Measurements from ENCODE around the gene SYMPK. TPM values are rescaled to one million over a fixed set of nuclear protein-coding genes. Genes with fewer than 3 reads are reported as not detected.

The SYMPK gene
- total and polyA plus RNA-seq, 2 donors from 2014 or later, result 61.5 to 77.4 TPM

GRCh38 chr19:45772912-45773311, 90.0 kb downstream of the SYMPK start:
- intact Hi-C loops (cut with DNase I), result no loop called here
- Histone ChIP-seq H3K27me3 (ENCODE audit: control insufficient read depth, insufficient read depth, low read length) (no peaks in the 10 kb centered on the region), H3K9me3 (ENCODE audit: control insufficient read depth in 2 of 3, insufficient read depth in 1 of 3, low read length in 3 of 3) (no peaks in the 10 kb centered on the region), H3K4me3 (ENCODE audit: low read length in 3 of 3) (peak overlapping the region in 1 of 3 donors; percentile 69), H3K4me1 (ENCODE audit: control insufficient read depth in 2 of 3, insufficient read depth in 2 of 3, low read depth in 1 of 3, low read length in 3 of 3) (peaks cover 0 to 12% (median 6%) of the 10 kb centered on the region in 3 donors), H3K27ac (ENCODE audit: low read depth in 2 of 2, low read length in 2 of 2) (peak overlapping the region; percentile 49 to 80), H3K9ac (ENCODE audit: low read length in 3 of 3) (peak overlapping the region in 1 of 3 donors; percentile 63), H3K36me3 (ENCODE audit: control insufficient read depth in 2 of 3, insufficient read depth in 3 of 3, low read length in 3 of 3) (peaks cover 0 to 5% (median 2%) of the 10 kb centered on the region in 3 donors)
- no peak for TF ChIP-seq CTCF (IDR thresholded peaks at IDR 0.05; ENCODE audit: borderline replicate concordance, extremely low read depth, insufficient read depth)
- DNase-seq, result no peak
- FAIRE-seq, result no peak

DNA sequence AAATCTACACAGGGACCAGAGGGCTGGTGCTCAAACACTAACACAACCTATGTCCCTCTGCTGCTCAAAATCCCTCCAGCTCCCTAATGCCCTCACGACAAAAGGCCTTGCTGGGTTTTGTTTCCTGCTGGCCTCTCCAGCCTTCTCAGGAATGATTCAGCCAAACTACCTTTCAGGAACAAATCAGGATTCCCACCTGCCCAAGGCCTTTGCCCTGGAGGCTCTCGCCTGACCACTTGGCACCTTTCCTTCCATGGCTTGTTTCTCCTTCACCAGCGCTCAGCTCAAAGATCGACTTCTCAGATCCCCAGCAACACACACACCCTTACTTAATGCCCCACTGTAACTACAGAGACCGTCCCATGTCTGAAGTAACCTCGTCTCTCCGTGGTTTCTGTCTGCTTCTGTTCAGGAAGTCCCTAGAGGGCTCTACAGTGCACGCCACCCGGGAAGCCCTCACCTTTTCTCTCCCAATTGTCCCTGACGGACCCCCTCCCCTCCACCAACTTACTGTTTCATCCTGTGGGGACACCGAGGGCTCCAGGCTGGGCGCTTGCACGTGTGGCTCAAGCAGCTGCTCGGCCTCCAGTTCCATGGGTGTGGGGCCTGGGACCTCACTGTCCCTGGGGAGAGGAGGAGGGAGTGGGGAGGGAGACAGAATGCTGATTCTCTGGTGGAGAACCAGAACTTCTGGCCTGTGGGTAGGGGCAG, 90.7 kb downstream of the SYMPK start:
- Histone ChIP-seq H3K4me1 (ENCODE audit: control insufficient read depth in 2 of 3, insufficient read depth in 2 of 3, low read depth in 1 of 3, low read length in 3 of 3) (peaks cover 0 to 12% (median 6%) of the 10 kb centered on the region in 3 donors), H3K9me3 (ENCODE audit: control insufficient read depth in 2 of 3, insufficient read depth in 1 of 3, low read length in 3 of 3) (no peaks in the 10 kb centered on the region), H3K27me3 (ENCODE audit: control insufficient read depth, insufficient read depth, low read length) (no peaks in the 10 kb centered on the region), H3K4me3 (ENCODE audit: low read length in 3 of 3) (peak overlapping the region in 2 of 3 donors; percentile 60 to 69), H3K9ac (ENCODE audit: low read length in 3 of 3) (peak overlapping the region in 1 of 3 donors; percentile 82), H3K36me3 (ENCODE audit: control insufficient read depth in 2 of 3, insufficient read depth in 3 of 3, low read length in 3 of 3) (peaks cover 0 to 5% (median 2%) of the 10 kb centered on the region in 3 donors), H3K27ac (ENCODE audit: low read depth in 2 of 2, low read length in 2 of 2) (peak overlapping the region; percentile 49 to 94)
- no peak for TF ChIP-seq CTCF (IDR thresholded peaks at IDR 0.05; ENCODE audit: borderline replicate concordance, extremely low read depth, insufficient read depth)
- DNase-seq (peak in 1 of 5 donors; percentile 34), FAIRE-seq (no peak)
- intact Hi-C loops (cut with DNase I), result no loop called here

DNA sequence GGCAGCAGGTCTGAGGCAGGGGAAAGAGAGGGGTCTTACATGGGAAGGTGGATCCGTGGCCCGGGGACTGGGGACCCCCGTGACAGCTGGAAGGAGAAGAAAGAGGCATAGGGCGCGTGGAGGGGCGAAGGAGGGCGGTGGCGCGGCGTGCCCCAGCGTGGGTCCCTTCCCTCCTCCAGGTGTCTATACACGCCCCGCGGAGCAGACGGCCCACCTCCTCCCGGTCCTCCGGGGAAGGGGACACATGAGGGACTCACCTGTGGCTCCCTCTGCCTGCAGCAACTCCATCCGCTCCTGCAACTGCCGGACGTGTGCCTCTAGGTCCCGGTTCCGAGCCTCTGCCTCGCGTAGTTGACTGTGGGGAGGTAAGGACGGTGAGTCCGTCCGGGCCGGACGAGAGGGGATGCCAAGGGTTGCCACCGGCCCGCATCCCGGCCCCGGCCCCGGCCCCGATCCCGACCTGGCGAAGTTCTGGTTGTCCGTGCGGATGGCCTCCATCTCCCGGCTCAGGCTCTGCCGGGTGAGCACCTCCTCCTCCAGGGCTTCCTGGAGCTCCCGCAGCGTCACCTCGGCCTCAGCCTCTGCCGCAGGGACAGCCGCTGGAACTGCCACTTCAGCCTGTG, 91.5 kb downstream of the SYMPK start:
- Histone ChIP-seq H3K4me1 (ENCODE audit: control insufficient read depth in 2 of 3, insufficient read depth in 2 of 3, low read depth in 1 of 3, low read length in 3 of 3) (peaks cover 0 to 12% (median 11%) of the 10 kb centered on the region in 3 donors), H3K36me3 (ENCODE audit: control insufficient read depth in 2 of 3, insufficient read depth in 3 of 3, low read length in 3 of 3) (peaks cover 0 to 2% (median 0%) of the 10 kb centered on the region in 3 donors), H3K27me3 (ENCODE audit: control insufficient read depth, insufficient read depth, low read length) (no peaks in the 10 kb centered on the region), H3K27ac (ENCODE audit: low read depth in 2 of 2, low read length in 2 of 2) (peak overlapping the region; percentile 92 to 94), H3K4me3 (ENCODE audit: low read length in 3 of 3) (peak overlapping the region in 2 of 3 donors; percentile 60 to 69), H3K9ac (ENCODE audit: low read length in 3 of 3) (peak overlapping the region in 1 of 3 donors; percentile 82), H3K9me3 (ENCODE audit: control insufficient read depth in 2 of 3, insufficient read depth in 1 of 3, low read length in 3 of 3) (no peaks in the 10 kb centered on the region)
- no peak for TF ChIP-seq CTCF (IDR thresholded peaks at IDR 0.05; ENCODE audit: borderline replicate concordance, extremely low read depth, insufficient read depth)
- DNase-seq (peak in 3 of 5 donors; percentile 37 to 87 (median 85)), FAIRE-seq (no peak)
- intact Hi-C loops (cut with DNase I), result no loop called here
